HPDE6-E6E7 (cell line): ENCODE measurements around the gene FOXP1.

Experiments used
- DNase-seq: peaks from one replicate; pipeline ENCODE4 v3.0.0; 2011; ENCODE audit warnings: missing footprints; ENCODE audit errors: extremely low spot score

FOXP1 gene

DNA sequence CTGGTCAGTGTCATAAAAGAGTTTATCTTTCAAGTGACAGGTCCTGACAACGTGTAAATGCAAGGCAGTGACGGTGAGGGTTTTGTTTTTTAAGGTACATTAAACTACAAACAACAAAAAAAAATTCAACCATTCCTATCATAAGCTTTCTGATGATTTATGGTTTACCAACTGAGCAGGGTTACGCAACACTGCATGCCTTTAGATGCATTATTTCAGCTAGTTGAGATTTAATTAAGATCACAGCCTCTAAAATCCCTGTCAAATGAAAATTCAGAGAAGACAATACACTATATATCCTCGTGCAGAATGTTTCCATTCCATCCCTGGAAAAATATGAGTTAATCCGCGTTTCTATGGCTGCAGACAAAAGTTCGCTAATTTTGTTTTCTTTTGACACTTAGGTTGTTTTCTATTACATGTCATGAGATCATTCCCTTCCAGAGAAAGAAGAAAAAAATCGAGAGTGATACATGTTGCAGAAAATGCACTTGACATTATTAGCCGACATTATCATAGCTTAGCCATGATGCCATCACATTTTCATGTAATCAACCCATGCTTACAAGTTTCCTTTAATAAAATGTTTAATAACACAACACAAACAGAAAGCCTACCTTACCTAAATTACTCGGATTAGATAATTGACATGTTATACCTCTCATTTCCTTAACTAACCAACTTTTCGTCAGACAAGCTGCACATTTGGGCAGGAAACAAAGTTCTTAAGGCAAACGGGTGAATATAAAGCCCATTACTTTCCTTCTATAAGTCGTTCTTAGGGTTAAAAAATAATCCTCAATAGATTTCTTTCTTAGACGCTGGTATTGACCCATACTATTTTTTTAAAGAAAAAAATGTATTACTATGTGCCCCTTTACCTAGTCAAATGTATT, 521.2 kb downstream of the FOXP1 start:
- no peak for DNase-seq

- DNase-seq: no peak
Measured at GRCh38 chr3:71061581-71061980, 521.9 kb downstream of the FOXP1 start.

DNA sequence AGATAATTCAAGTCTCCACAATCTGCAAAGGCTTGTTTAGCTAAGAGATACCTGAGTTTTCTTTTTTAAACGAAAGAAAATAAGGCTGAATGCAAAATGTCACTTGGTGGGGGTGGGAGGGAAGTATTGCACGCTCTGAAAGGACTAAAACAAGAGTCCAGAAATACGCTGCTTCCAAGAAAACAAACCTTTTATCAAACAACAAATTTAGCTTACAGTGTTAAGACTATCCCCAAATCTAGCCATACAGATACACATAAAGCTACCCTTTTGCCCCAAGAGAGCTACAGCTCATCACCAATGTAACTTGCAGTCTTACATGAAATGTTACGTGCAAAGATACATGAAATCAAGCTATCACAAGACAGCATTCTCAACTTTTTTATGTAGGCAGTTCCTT, 522.5 kb downstream of the FOXP1 start:
- DNase-seq: no peak

GRCh38 chr3:71060536-71060935, 523.0 kb downstream of the FOXP1 start:
- no peak for DNase-seq

DNA sequence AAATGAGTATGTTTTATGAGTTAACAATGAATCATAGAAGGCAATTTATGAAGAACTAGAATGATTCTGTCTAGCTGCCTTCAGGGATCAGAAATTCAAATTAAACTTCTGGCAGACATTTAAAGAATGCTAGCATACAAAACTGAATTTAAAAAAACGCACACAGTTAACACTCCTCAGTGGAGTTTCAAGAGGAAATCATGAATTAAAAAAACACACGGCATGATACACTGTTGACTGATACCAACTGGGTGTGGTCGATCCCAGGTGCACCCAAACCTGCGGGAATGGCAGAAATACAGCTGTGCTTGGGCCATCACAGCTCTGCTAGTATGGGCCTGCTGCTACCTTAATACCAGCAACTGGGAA, 526.0 kb downstream of the FOXP1 start:
- DNase-seq: no peak

DNA sequence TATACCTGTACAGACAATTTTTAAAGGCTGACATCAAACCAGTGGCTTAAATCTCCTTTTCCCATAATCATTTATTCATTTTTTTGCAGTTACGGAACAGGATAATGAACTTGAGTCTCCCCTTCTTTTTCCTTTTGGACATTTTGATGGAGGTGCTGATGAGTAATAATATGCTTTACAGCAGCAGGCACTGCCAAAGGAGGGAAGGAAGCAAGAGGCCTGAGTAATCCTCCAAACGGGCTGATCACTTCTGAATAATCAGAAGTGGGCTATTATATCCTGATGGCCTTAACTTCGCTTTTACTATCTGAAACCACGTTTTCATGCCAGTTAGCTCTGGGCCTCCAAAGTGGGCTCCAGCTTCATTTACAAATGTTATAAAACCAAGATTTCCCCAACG, 527.2 kb downstream of the FOXP1 start:
- no peak for DNase-seq

DNA sequence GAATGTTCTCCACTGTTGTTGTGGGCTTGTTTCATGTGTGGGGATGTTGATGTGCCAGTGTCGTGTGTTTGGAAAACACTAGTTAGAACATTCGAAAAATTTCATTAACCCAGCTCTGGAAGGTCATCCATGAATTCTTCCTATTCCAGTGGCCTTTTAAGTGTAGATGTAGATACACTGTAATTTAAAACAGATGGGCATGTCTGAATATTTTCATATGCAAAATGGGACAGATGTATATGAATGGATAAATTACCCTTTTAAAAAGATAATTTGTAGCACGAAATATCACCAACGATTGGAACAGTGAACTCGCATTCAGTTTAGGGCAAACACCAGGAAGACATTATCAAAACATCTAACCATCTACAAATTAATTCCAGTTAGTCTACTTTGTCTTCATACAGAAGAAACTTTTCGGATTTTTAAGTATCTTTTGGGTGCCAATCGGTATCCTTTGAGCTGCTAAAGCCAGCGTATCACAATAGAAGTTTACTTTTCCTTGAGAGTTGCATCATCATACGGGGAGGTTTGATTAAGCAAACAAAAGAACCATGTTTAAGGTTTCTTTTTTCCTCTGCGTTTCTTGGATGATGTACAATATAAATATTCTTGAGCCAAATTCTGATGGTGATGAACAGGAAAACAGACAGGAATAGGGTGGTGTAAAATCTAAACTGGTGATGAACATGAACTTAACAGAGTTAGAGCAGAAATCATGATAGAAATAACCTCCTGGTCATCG, 528.1 kb downstream of the FOXP1 start:
- DNase-seq: no peak

GRCh38 chr3:71054312-71054711, 529.2 kb downstream of the FOXP1 start:
- DNase-seq: no peak

DNA sequence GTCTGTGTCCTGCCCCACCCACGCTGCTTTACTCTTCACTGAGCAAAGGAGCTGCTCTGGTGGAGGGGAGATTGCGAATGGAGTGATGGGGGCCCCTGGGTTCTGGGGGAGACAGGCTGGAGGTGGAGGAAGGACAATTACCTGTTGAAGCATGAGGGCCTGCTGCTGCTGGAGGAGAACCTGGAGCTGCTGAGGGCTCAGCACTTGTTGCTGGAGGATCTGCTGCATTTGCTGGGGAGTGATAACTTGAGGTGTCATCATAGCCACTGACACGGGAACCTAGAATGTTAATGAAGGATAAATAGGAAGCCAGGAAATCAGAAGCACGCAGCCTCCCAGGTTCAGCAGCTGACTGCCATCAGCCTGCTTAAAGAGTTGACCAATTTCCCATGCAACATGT, 530.0 kb downstream of the FOXP1 start:
- no peak for DNase-seq

- no peak for DNase-seq
Measured at GRCh38 chr3:71052716-71053115, 530.8 kb downstream of the FOXP1 start.

DNA sequence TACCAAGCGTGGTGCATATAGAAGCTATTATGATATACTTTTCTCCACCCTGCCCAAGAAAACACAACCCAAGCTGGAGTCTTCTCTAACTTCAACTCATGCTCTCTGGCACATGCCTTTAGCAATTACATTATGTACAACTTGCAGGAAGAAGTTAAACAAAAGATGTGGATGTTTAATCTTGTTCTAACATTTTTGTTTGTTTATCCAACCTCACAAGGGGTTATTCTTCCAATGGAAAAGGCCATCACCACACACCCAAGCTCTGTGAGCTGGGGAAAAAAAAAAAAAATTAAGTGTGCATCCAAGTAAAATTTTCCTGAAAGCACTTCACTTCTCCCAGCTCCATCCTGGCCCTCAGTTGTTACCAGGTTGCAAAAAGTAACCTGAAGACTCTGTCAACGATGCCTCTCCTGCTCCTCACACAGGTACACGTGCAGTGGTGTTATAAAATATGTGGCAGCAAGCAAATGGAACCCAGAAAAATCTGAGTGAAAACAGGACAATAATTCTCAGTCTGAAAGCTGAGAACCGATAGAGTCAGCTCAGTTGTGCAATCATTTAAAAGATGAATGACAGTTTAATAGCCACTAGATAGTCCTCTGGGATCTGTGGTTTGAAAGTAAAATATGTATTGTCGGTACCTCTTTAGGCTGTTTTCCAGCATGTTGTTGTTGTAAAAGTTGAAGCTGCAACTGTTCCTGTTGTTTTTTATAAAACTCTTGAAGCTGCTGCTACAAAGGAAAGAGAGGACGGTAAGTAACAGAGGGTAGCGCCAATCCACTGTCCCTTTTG, 531.4 kb downstream of the FOXP1 start:
- DNase-seq: no peak

GRCh38 chr3:71051259-71051595, 532.3 kb downstream of the FOXP1 start:
- DNase-seq: no peak

GRCh38 chr3:71050538-71051258, 532.8 kb downstream of the FOXP1 start:
- DNase-seq: no peak

- no peak for DNase-seq
Measured at GRCh38 chr3:71050166-71050537, 533.4 kb downstream of the FOXP1 start.

GRCh38 chr3:71048948-71049347, 534.6 kb downstream of the FOXP1 start:
- DNase-seq: no peak

DNA sequence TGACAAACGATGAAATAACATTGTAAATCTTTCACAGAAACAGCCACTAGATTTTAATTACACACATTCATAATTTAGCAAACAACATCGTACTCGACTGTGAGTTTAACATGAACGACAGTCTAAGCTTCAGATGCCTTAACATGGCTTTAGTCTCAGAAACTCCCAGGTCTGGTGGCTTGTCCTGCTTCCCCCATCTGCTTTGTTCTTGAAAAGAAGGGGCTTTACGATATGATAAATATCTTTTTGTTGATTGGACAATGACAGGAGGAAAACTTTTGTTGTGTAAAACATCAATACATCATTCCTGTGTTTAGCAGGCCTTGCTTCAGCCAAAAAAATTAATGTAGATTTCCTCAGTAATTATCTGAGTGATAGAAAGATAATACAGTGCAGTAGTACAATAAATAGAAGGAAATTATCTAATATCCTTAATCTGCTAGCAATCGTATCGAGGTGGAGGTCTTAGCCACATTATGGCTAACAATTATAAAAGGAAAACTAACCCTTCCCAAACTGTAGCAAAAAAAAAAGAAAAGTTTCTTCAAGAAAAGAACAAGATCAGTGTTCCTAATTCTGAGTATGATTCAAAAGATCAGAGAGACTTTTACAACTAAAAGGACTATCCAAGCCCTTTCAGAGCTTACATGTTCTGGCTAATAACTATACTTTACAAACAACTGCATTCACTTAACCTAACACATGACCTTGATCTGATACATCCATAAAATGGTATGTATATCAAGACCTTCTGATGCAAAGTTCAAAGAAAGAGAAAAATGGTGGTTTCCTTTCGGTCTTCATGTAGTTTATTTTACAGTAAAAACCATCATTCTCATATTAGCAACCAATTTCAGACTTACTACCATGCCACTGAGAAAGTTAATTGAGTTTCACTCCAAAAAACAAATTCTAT, 535.7 kb downstream of the FOXP1 start:
- no peak for DNase-seq

DNA sequence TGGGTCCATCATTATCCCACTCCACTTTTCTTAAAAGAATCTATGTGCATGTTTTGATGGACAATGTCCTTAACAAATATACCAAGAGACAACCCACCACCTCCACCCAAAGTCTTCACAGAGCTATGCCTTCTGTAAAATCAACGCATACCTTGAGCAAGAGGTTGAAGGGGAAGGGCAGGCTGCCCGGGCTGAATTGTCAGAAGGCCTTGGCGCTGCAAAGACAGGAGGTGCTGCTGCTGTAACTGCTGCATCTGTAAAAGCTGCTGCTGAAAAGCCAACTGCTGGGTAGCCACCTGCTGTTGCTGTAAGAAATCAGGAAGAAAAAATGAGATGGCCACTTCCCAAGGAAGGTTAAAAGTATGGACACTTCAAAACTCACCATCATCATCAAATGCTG, 536.7 kb downstream of the FOXP1 start:
- no peak for DNase-seq

DNA sequence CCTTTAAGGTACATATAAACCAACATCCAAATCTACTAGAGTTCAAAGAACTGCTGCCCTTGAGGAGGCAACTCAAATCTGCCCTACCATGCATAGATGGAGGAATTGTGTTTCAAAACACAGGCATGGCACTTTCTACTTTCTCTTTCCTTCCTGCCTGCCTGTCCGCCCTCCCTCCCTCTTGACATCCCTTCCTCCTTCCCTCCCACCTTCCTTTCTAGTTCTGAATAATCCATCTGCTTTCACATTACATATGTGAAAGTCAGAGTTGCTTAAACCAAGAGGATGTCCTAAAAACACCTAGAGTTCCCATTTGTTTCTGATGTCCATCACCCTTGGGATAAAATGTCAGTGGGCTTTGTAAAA, 537.6 kb downstream of the FOXP1 start:
- DNase-seq: no peak

- DNase-seq: no peak
Measured at GRCh38 chr3:71045212-71045916, 538.2 kb downstream of the FOXP1 start.

- DNase-seq: no peak
Measured at GRCh38 chr3:71042759-71043158, 540.8 kb downstream of the FOXP1 start.
